HG03439 (cell line): ENCODE data around the gene RAD51B.

Experiments used
- ATAC-seq: cut with Tn5 transposase; IDR thresholded peaks from one replicate; pipeline ENCODE4 v1.9.1; 2021; ENCODE audit warnings: mild to moderate bottlenecking, moderate library complexity; ENCODE audit not compliant: unreplicated experiment

The RAD51B gene

DNA sequence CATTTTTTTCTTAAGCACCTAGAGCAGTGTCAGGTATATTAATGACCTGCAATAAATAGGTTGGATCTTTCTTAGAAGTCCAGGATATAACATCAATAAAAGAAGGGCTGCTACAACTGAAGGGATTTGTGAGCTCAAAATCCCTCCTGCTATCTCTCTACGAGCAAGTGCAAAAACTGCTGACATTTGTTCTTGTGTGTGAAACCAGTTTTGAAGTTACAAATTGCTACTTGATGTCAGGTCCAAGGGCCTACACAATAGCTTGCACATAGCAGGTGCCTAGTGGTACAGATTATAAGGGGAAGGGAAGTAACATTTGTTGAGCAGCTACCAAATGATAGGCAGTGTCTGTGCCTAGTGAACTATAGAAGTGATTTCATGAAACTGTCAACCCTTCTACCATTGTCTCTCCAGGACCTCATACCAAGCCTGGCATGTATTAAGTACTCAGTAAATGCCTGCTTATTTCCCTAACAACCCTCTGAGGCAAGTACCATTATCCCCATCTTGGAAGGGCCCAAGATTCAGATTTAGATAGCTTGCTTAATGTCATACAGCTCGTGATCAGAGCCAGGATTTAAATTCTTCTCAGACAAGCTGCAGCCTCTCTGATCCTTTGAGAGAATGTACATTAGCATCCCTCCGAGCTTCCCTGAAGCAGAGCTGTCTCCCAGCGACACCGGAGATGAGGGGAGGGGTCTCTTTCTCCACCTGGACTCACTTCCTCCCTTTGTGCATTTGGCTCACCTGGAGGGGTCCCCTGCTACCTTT is 673.0 kb downstream of the RAD51B start:
- ATAC-seq = no peak

DNA sequence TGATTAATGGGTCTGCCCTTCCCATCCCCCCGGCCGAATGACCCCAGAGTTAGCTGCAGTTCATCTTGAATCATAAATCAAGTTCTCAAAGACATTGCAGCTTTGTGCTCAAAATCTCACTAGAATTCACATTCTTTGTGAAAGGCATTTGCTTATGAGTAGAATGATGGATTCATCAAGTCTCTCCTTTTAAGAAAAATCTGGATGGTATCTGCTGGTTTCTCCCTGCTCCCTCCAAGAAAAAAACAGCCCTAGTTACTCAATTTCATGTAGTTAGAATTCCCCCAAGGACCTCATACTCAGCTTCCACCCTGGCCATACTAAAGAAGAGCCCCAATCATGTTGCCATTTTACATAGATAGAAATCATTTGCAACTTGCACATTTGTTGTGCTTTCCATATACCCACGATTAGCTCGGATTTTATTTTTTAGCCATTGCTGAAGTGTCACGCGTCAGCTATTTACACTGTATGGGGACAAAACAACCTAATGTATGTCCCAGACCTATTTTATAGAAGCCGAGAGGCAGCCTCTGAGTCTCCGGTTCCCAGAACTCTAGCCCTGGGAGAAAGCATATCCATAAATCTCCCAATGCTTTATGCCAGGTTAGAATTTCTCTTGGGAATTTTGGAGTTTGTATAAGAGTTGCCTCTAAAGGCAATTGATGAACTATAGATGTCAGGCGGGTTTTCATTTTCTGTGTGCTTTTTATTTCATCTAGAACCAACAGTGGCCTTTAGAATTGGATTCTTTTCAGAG is 673.8 kb downstream of the RAD51B start:
- no peak for ATAC-seq

DNA sequence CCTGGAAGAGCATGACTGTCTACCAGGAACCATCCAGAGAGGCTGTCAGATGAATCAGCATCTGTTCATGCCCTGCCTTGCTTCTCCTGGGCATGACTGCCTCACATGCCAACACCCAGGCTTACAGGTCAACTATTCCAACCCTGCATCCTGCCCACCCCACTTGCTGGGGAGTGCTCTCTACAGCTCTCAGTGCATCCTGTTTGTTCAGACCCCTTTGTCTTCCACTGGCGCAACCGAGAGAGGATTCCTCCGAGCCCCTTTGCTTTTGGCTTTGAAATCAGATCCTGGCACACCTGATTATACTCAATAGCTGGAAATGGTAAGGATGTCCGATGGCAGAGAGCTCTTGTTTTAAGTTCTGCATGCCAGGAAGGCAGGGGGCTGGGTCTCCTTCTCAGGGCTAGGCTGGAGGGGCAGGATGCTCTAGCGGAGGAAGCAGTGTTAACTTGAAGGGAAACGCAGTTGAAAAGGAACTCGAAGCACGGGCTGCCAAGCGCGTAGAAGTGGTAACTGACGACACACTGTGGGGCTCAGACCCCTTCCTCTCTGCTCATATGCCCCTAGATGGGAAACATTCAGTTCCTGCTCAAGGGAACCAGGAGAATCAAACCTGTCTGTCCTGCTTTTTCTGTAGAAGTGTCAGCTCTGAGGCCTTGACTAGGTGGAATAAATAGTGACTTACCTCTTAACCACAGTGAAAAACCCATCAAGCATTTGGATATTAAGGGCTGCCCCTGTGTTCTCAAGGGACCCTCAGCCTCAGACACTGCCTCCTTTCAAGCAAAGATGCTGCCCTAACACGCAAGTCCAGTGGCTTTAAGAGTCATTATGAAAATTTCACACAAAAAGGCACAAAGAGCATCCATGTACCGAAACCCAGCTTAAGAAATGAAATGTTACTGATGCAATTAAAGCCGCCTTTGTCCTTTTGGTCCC is 675.8 kb downstream of the RAD51B start:
- peak; percentile 49 for ATAC-seq

DNA sequence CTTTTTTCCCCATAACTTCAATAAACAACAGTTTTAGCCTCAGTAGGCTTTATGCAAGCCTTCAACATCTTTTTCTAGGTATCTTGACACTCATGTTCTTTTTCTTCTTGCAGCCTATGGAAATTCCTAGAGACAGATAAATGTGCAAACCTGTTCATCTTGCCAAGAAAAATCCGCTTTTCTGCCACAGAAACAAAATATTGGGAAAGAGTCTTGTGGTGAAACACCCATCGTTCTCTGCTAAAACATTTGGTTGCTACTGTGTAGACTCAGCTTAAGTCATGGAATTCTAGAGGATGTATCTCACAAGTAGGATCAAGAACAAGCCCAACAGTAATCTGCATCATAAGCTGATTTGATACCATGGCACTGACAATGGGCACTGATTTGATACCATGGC is 677.4 kb downstream of the RAD51B start:
- no peak for ATAC-seq

DNA sequence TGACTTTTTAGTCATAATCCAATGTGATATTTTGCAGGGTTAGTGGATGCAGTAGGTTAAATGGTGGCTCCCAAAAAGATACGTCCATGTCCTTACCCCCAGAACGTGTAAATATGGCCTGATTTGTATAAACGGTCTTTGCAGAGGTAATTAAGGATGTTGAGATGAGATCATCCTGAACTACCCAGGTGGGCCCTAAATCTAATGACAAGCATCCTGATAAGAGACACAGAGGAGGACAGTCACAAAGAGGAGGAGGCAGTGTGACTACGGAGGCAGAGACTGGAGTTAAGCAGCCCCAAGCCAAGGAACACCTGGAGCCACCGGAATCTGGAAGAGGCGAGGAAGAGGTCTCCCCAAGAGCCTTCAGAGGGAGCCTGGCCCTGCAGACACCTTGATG is 679.9 kb downstream of the RAD51B start:
- ATAC-seq = no peak

DNA sequence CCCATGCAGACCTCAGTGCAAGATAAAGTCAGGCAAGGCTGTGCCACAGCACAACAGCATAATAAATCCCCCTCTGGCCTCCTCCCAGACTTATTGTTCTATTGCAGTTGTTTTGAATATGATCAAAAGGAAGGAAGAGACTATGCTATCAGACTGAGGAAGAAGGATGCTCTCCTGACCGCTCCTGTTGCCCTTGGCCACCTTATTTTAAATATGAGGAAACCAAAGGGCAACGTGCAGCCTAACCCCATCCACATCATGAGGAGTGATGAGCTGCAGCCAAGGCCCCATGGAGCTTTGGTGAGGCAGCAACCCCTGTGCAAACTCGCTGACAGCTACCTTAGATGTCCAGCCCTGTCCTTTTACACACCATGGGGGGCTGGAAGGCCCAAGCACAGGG is 681.6 kb downstream of the RAD51B start:
- no peak for ATAC-seq

DNA sequence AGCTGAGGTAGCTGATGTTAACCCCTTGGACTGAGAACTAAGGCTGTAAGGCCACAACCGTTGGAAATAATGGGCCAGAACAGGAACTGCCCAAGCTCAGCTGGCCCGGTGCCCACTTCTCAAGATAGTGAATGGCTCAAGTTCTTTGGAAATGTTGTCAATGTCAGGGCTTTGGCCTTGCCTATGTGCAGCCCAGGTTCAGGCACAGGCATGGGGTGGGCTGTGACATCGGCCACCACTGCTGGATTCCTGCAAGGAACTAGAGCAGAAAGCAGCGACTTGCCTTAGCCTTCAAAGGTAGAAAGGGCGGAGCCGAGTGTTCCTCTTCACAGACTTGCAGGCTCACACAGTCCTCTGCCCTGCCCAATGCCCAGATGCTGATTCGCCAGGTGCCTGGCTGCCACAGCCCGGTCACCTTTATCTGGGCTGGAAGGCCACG is 682.1 kb downstream of the RAD51B start:
- no peak for ATAC-seq

DNA sequence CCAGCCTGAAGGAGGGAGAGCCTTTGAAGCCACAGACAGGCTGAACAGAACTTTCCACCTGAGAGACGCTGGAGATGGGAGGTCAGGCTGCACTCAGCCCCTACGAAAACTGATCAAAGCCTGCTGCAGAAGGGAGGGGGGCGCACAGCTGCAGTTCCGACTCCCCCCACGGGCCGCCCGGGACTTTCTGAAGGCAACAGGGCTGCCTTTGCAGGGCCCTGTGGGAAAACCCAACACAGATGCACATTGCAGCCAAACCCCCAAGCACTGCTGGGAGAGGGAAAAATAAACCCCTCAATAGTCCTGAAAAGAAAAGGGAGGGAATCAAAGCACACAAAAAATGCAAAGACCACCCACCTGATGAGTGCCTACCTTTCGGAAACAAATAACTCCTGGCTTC is 682.7 kb downstream of the RAD51B start:
- ATAC-seq = no peak

DNA sequence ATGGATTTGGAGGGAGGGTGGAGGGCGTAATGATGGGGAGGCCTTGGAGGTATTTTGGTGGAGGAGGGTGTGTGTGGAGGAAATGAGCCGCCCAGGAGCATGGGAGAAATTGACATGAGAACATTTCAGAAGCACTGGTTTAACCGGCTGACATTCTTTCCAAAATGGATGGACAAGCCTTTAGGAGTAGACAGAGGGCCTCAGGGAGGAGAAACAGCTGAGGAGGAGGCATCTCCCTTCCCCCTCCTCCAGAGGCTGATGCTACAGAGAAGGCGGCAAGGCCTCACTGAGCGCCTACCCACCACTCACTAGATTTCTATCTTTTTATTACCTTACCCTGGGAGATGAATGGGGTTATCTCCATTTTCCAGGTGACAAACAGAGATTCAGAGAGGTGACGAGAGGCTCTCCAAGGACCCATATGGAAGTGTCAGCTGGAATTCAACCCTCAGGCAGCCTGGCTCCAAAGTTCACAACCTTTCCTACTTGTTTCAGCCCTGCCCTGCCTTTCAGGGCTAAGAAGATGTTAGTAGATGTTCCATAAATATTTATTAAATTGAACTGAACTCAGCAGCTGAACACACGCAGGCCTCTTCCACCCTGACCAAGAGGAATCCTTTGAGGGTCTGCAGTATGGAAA is 683.7 kb downstream of the RAD51B start:
- ATAC-seq = no peak

DNA sequence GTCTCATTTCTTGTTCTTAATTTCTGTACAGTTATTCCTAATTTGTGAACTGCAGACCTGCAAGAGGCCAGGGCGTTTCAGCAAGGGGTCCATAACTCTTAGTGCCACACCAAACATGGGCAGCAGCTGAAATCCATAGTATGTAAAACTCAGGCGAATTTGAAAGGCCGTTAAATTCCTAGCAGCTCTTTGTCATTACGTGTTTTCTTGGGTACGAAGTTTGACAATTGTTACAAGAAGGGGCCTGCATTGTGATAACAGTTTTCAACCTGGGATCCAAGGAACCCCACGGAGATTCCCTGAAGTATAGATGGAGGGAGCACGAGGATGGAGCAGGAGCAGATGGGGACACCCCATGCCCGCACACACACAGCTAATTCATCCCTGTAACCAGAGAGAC is 685.3 kb downstream of the RAD51B start:
- ATAC-seq = no peak

DNA sequence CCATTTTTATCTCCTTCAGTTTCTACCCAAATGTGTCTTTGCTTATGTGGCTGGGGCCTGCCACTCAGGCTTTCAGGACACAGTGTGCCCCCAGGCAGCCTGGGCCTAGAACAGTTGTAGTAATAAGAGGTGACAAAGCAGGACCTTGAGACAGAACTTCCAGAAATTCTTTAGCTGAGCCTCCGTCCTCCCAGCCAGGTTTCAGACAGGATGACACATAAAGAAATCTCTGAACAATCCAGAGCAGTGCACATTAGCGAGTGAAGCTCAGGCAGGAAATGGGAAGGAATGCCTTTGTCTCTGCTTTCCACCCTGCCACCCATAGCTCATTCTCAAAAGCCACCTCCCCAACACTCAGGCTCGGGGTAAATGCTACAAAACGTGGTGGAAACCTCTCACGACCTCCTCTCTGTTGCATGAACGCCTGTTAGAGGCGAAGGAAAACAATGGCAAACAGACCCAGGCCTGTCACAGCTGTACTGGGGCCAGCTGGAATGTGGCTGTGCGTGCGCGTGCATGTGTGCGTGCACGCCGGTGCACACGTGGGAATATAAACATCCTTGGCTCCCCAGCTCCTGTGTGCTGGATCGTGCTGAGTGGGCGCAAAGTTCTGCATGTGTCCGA is 686.6 kb downstream of the RAD51B start:
- ATAC-seq = peak; percentile 8

DNA sequence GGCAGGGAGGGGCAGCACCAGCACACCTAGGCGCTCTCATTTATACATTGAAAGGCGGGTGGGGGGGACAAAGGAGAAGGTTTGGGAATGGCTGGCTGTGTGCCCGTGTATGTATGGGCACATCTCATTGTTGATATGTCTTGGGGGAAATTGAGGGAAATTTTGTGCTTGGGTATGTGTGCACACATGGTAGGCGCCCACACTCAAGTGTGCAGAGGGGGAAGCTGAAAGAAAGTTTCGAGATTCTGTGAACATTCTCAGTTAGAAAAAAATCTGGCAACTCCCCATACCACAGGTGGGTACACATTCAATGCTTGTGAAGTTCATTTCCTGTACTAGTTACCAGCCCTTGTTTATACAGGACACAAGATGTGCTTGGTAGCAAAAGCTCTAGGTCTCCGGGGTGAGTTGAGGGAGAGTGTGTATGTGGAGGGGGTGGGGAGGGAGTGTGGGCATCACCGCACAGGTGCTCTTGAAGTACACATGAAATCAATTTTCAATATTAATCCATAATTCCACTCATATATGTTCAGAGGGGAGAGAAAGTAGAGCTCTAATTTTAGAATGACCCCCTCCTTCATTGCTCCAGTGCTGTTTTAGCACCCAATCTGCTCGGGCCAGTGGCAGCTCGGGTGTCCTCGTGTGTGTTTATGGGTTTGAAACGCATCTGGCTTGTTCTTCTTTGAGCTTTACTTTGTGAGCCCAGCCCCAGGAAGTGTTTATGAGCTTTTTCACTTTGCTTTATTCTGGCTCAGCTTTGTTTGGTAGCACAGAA is 687.3 kb downstream of the RAD51B start:
- ATAC-seq = peak; percentile 58

DNA sequence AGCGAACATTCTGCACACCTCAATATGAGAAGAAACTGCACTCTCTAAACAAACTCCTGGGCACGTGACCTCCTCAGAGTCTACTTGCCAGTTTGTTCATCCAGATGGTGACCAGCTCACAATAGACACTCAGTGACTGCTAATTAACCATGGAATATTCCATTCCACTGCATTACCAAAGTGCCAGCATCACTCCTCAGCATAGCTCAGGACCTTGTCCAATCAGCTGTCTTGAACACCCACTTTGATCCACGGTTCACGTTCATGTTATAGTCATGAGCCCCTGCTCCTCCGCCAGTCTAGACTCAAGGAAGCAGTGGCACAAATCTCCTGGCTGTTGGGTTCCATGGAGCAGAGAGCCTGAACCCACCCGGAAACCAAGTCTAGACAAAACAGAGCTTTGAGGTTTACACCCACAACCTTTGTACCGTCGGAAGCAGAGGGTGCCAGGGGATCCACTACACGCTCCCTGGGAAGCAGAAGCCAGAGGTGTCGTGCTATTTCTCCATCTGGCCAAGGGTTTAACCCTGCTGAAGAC is 688.0 kb downstream of the RAD51B start:
- no peak for ATAC-seq

DNA sequence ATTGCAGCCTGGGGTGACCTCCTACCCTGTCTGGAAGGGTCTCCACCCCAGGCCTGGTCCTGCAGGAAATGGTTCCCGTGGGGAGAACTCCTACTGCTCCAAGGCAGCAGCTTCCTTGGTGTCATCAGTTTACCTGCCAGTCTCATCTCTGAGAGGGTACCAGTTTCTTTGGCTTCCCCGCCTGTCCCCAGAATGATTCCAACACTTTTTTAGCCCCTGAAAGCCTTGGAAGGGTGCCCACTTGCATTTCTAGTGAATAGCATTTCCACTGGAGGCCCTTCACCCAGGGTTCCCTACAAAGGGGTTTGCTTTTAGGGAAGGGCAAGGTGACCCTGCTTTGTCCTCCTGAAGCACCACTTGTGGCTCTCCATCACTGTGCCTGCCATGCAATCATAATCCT is 689.0 kb downstream of the RAD51B start:
- ATAC-seq = no peak

DNA sequence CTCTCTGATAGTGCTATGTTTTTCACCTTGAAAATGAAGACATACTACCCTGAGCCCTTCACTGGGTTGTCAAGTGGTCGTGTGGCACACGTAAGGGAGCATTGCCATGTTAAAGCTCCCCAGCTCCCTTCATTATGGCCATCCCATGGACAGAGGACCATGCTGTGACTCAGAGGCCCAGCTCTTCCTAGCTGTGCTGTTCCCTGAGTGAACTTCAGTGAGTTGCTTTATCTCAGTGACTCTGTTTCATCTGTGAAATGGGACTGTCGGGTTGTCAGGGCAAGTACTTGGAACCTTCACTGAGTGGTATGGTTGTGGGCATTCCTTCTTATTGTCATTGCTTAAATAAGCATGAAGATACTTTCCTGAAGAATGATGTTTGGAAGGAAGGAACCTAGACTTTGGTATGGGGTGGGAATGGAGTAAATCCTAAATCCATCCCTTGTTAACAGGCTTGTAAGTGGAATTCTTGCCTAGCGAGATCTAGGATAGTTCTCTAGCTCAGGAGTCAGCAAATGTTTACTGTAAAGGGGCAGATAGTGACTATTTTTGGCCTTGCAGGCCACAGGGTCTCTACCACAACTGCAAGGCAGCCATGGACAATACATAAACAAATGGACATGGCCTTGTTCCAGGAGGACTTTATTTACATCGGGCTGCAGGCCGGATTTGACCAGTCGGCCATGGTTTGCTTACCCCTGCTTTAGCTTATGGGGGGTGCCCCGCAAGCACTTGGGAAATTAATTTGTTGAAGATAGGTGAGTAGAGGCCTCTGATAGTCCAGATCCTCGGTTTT is 689.8 kb downstream of the RAD51B start:
- ATAC-seq = no peak

DNA sequence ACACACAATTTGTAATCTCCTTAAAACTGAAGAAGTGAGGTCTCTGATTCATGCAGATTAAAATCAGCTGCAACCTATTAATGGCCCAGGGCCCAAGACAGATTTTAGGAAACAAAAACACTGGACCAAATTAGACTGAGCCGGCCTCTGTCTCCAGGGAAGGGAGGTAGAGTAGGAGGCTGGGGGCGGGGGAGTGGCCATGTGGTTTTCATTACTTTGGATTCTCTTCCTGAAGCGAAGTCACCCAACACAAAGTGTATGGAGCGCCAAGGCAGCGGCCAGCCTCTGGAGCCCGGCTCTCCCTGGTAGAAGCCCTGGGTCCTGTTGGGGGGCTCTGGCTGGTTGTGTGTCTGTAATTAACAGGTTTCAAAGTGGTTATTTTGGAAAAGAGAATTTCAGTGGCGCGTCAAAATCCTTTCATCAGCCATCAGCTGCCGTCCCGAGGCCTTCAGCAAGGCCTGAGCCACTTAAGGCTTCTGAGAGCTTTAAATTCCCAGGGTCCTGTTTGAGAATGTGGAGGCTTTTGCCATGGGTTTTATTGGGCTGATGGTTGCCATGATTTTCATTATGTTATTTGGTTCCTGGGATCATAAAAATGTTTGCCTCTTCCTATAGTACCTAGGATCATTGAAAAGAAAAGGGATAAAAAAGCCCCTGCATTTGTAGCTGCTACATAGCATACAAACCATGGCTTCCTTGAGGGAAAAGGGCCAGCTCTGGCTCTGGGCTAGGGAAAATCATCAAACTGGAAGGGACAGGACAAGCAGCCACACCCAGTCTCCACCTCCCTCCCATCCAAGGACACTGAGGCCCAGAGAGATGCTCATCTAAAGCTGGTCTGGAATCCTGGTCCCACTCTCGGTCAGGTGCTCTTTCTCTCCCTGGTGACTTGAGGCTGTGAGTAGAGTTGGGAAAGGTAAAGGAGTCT is 690.9 kb downstream of the RAD51B start:
- ATAC-seq = no peak
